ENCODE measurements around the gene RHO.

RHO gene

DNA sequence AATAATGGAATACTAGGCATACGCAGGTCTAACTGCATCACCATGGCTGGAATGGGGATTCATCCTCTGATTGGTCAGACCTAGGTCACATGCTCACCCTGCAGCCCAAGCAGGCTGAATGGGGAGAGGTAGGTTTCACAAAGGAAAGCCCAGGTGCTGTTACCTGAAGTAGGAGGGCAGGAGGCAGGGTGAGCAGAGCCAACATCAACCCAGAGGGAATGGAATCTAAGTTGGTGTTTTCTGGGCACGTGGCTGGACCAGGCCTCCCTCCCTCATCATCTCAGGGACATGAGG, 7.9 kb downstream of the RHO start:
- TF ChIP-seq, protein P1, sequence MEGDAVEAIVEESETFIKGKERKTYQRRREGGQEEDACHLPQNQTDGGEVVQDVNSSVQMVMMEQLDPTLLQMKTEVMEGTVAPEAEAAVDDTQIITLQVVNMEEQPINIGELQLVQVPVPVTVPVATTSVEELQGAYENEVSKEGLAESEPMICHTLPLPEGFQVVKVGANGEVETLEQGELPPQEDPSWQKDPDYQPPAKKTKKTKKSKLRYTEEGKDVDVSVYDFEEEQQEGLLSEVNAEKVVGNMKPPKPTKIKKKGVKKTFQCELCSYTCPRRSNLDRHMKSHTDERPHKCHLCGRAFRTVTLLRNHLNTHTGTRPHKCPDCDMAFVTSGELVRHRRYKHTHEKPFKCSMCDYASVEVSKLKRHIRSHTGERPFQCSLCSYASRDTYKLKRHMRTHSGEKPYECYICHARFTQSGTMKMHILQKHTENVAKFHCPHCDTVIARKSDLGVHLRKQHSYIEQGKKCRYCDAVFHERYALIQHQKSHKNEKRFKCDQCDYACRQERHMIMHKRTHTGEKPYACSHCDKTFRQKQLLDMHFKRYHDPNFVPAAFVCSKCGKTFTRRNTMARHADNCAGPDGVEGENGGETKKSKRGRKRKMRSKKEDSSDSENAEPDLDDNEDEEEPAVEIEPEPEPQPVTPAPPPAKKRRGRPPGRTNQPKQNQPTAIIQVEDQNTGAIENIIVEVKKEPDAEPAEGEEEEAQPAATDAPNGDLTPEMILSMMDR (IDR thresholded peaks at IDR 0.05), result no peak
- peaks cover 23% of the 10 kb centered on the region for H3K27me3 Mint-ChIP-seq (ENCODE audit: low read depth, poor library complexity)
- peaks cover 43% of the 10 kb centered on the region for H3K4me1 Mint-ChIP-seq
- H3K9me3 Mint-ChIP-seq, result no peaks in the 10 kb centered on the region
- no peak overlapping the region for H3K4me3 Mint-ChIP-seq
- no peaks in the 10 kb centered on the region for H3K36me3 Mint-ChIP-seq (ENCODE audit: low read depth)
- no peak overlapping the region for H3K27ac Mint-ChIP-seq
- no peak for DNase-seq

DNA sequence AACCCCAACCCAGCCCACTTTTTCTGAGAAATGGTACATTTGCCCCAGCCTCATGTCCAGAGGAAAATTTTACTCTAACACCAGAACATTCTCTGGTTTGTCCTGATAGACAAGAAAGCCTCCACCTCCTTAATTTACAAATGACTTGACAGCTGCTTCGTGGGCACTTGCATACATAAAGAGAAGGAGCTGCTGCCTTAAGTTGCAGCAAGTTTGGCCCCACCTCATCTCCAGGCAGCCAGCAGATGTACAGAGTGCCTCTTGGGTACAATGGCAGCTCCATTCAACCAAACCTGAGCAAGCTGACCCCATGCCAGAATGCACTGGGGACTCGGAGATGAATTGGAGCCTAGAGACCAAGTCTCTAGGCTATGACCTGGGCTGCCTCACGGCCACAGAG, 8.4 kb downstream of the RHO start:
- Mint-ChIP-seq H3K4me3 (no peak overlapping the region), H3K36me3 (ENCODE audit: low read depth) (no peaks in the 10 kb centered on the region), H3K27me3 (ENCODE audit: low read depth, poor library complexity) (peaks cover 20% of the 10 kb centered on the region), H3K4me1 (peaks cover 45% of the 10 kb centered on the region), H3K9me3 (no peaks in the 10 kb centered on the region), H3K27ac (no peak overlapping the region)
- TF ChIP-seq, protein P1 (IDR thresholded peaks at IDR 0.05), result no peak
- DNase-seq, result no peak

DNA sequence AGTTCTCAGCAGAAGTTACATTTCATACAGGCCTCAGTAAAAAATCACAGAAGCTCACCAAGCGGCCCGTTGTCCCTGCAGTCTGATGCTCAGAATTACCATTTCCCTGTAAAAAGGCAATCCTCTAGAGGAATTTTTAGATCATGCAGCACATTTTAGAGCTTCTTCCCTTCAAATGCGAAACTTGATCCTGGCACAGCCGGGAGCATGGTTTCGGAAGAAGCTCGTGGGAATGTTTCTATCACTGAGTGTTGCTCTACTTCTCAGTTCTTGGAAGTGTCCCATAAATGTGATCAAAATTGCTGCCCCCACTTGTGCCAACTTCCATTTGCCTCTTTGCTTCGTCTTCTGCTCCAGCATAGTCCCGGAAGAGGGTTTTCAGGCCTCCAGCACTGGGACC, 10.8 kb downstream of the RHO start:
- no peaks in the 10 kb centered on the region for H3K36me3 Mint-ChIP-seq (ENCODE audit: low read depth)
- no peak overlapping the region for H3K27ac Mint-ChIP-seq
- TF ChIP-seq, protein P1 (IDR thresholded peaks at IDR 0.05), result no peak
- no peak for DNase-seq
- H3K27me3 Mint-ChIP-seq (ENCODE audit: low read depth, poor library complexity), result peaks cover 16% of the 10 kb centered on the region
- peaks cover 46% of the 10 kb centered on the region for H3K4me1 Mint-ChIP-seq
- no peak overlapping the region for H3K4me3 Mint-ChIP-seq
- no peaks in the 10 kb centered on the region for H3K9me3 Mint-ChIP-seq

DNA sequence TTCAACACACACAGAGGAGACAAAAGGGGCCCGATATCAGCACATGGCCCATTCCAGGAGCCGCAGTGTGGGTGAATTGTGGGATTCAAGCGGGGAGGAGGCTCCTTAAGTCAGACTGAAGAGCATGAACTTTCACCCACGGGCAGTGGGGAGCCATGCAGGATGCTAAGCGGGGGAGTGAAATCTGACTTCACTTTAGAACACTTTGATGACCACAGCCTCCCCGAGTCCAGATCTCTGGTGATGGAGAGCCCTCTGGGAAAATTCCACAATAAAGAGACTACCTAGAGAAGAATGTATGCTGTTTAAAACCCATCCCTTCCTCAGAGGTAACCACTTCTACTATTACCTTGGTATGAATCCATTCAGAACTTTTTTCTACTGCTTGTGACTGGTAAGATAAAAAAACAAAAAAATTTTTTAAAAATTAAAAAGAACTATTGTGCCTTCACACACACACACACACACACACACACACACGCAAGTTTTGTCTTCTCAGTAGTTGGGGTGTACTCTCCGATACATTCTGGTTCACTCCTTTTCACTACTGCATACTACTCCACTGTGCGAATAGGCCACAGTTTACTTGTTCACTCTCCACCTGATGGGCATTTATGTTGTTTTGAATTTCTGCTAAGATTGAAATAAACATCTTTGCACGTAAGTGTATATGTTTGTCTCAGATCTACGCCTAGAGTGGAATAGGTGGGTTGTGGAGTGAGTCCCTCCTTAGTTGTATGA, 12.5 kb downstream of the RHO start:
- Mint-ChIP-seq H3K36me3 (ENCODE audit: low read depth) (no peaks in the 10 kb centered on the region), H3K4me3 (no peak overlapping the region), H3K4me1 (peaks cover 31% of the 10 kb centered on the region), H3K27ac (peak overlapping the region; percentile 68), H3K9me3 (no peaks in the 10 kb centered on the region), H3K27me3 (ENCODE audit: low read depth, poor library complexity) (peaks cover 15% of the 10 kb centered on the region)
- no peak for DNase-seq
- TF ChIP-seq, protein P1 (IDR thresholded peaks at IDR 0.05), result no peak

DNA sequence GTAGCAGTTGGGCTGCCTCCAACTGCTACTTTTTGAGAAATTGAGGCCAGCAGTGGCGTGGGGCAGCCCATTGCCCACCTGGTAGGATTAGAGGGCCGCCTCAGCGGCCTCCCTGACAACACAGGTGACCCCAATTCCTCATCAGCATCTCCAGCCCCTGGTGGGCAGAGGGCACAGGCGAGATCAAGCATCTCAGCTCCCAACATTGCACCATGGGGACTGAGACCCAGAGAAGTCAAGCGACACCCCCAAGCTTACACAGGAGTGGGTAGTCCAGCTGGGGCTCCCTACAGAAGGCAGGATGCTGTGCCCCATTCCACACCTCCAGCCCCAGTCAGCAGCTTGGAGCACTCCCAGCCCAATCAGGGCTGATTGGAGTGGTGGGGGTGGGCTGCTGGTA, 14.3 kb downstream of the RHO start:
- Mint-ChIP-seq H3K4me1 (peaks cover 31% of the 10 kb centered on the region), H3K27ac (no peak overlapping the region), H3K4me3 (no peak overlapping the region), H3K27me3 (ENCODE audit: low read depth, poor library complexity) (peaks cover 9% of the 10 kb centered on the region), H3K36me3 (ENCODE audit: low read depth) (no peaks in the 10 kb centered on the region), H3K9me3 (no peaks in the 10 kb centered on the region)
- DNase-seq, result no peak
- TF ChIP-seq, protein P1 (IDR thresholded peaks at IDR 0.05), result no peak

DNA sequence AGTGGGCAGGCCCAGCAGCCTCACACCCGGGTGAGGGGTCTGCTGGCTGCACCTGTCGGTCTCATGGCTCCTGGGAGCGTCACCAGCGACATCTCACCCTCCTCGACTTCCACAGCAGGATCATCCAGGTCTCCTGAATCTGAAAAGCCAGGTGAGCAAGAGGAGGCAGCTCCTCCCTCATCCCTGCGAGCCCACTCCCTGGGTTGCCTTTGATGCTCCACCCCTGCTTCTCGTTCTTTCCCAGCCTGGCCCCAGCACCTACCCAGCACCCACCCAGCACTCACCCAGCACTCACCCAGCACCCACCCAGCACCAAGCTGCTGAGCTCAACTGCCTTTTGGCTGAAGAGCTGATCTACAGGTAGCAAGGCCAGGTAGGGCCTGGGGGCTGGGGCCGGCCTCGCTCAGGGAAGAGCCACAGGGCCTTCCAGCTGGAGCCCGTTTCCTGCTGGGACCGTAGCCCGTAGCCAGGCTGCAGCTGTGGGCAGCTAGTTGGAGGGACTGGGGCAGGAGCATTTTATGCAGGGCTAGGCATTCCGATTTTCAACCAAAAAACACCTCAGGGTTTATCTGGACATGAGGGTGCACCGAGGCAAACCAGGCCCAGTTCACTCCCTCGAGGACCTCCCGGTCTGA, 14.8 kb downstream of the RHO start, which contains the start of gene H1-8:
Gene H1-8 (plus strand): TSS at position 20 of the 635 bp plus-strand sequence. CDS start 44 bp downstream, at position 64.
- peaks cover 9% of the 10 kb centered on the region for H3K27me3 Mint-ChIP-seq (ENCODE audit: low read depth, poor library complexity)
- no peaks in the 10 kb centered on the region for H3K9me3 Mint-ChIP-seq
- H3K27ac Mint-ChIP-seq, result no peak within 1 kb of the TSS
- no peaks in the 10 kb centered on the region for H3K36me3 Mint-ChIP-seq (ENCODE audit: low read depth)
- DNase-seq, result no peak
- no peak within 1 kb of the TSS for H3K4me3 Mint-ChIP-seq
- H3K4me1 Mint-ChIP-seq, result peaks cover 34% of the 10 kb centered on the region
- TF ChIP-seq, protein P1 (IDR thresholded peaks at IDR 0.05), result no peak

All from nephron progenitor cell (in vitro differentiated cells).